HG02852 (cell line): Measurements from ENCODE around the gene CDKAL1.
"Not testable (repeated sequence)": the region's sequence is repeated elsewhere in the genome, so short reads cannot be mapped to it uniquely, and the experiment has no call there.

Source experiments
- ATAC-seq: cut with Tn5 transposase; IDR thresholded peaks from one replicate; pipeline ENCODE4 v1.9.1; 2021; ENCODE audit warnings: mild to moderate bottlenecking, moderate library complexity; ENCODE audit not compliant: unreplicated experiment

CDKAL1 gene

DNA sequence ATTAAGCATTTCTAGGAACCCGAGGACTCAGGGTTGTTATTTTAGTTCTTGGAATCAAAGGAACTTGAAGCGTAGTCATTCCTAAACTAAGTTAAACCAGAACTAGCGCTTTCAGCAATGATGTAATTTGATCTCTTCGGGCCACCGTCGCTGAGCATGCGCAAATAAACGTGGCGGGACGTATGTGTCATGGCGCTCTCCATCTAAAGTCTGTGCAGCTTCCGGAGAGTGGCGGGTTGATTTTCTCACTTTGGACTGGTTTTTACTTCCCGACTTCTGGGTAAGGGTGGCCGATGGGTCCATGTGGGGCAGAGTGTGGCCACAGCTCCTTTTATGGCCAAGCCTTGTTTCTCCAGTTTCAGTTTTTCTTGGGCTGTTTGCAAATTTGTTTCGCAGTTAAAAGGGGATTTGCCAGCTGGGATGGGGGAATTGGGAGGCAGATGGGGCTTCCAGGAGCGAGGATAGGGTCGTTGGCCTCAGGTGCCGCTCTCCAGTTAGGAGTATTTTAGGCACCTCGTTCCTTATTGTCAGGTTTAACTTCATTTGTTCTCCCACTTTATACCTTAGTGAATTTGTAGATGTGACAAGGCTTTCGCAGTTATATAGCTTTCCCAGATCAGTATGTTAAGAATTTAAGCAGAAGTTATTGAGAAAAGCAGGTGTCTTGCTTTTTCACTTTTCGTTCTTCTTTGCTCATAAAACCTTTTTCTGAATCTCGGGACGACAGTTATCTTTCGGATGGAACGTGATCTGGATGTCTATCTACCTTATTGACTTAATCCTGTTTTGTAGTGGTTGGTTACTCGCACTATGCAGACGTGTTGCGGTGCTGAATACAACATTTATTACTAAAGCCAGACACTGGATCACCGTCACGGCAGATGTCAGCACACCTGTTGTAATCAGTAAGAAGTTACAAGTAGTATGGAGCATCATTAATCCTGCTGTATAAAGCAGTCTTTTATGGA is at the start of gene CDKAL1:
CDKAL1 (plus strand) TSS at position 163 of the 968 bp plus-strand sequence. CDS start 11,894 bp downstream, outside the sequence.
- ATAC-seq = peak; percentile 79

DNA sequence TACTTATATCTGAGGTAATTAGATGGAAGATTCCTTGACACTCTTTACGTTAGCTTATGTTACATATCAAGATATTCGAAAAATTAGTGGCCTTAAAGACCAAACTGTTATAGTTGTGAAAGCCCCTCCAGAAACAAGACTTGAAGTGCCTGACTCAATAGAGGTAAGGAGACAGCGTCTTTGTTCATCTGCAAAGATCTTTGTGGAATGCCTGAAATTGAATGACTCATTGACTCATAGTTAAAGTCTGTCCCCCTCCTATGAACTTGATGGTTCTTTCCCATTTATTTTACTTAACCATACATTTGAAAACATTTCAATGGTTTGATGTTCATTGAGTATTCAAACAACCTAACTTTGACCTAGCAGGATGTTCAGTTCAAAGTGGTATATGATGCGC is 47.6 kb upstream of the CDKAL1 start:
- no peak for ATAC-seq

DNA sequence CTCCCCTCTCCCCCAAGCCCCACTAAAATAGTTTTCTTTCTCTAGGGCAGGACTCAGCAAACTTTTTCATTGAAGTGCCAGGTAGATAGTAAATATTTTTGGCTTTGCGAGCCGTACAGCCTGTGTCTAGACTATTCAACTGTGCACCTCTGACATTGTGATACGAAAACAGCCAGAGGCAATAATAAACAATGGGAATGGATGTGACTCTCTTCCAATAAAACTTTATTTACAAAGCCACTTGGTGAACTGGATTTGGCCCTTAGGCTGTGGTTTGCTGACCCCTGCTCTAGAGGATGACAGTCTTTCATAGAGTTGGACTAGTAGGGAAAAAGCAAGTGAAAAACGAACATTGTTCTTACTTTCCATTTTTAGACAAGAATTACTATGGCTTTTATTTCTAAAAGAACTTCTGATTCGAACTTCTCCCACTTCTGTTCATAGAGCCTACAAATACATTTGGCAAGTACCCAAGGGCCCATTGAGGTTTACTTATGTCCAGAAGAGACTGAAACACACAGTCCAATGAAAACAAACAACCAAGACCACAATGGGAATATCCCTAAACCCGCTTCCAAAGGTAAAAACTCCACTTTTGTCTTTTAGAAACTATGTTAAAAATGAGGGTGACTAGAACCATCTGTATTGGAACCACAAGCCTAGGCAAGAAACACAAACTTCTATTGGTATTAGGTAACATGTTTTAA is 46.4 kb upstream of the CDKAL1 start:
- ATAC-seq = no peak

DNA sequence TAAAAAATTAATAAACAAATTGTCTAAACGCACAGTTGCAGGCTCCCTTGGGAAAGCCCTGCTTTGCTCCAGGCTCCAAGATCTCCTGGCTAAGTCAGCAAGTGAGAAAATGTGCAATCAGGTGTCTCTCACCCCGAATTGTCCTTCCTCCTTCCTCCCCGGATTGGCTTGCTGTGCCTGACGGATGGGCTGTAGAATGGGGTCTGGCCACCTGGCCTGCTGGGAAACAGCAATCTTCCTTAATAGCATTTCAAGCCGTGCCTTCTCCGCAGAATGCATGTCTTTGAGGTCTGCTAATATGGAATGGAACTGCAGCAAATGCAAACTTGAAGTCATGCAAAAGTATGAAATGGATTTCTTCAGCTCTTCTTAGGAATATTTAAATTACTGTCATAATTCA is 43.7 kb upstream of the CDKAL1 start:
- no peak for ATAC-seq

DNA sequence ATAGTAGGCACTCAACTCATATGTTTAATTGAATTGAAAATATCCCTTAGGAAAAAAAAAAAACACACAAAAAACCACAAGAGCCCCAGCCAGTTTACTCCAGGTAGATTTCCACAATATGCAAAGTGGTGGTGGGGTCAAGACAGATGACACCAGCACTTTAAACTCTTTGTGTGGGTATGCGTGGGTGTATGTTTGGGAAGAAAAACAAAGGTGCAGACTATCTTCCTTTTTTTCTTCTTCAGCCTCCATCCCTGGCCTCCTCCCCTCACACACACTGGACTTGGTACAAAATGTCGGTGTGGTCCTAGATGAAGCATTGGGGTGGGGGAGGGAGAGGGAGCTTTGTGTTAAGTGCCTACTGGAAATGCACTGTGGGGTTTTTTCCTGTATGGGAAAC is 42.2 kb upstream of the CDKAL1 start:
- ATAC-seq = no peak

DNA sequence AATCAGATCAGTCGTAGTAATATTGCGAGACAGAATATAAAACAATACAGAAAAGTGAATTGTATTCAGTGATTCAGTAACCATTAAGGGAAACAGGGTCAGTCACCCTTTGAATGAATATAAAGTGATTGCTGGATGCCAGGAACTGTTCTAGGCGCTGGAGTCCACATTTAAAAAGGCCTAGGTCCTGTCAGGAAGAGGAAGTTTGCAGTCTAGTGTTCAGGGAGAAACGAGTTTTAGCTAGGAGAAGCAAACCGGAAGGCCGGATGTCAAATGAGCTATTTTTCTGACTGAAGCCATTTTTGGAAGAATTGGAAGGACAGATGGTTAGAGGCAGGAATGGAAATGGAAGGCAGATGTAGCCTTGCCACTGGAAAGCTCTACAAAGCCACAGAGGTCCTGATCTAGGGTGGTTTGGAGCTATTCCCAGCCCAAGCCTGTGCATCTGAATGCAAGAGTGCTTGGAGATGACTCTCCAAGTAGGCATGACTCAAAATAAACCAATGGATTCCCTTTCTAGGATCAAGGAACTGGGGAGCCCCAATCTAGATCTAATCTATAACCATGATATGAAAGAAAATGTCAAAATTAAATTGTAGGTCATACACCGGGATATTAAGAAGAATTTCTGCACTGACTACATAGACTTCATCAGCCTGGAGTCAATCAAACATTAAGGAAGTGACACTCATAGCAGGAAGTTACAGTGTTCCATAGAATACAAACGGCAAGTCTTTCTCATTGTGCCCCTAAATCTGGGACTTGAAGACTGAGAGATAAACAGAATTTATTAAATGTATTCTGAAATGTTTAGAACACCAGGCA is 36.8 kb upstream of the CDKAL1 start:
- ATAC-seq = no peak

DNA sequence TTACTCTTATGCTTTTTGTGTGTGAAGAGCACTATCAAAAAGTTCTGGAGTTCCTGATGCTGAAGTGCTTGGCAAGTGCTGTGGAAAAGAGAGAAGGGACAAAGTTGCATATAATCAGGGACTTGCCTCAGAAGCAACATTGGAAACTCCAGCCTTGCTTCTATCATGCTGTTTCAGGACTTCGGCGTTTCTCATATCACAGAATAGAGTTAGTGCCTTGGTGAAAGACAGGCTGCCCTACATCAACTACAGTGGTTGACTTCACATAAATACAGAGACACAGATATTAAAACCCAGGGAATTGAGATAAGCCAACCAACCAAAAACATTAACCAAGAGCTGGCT is 36.2 kb upstream of the CDKAL1 start:
- no peak for ATAC-seq

DNA sequence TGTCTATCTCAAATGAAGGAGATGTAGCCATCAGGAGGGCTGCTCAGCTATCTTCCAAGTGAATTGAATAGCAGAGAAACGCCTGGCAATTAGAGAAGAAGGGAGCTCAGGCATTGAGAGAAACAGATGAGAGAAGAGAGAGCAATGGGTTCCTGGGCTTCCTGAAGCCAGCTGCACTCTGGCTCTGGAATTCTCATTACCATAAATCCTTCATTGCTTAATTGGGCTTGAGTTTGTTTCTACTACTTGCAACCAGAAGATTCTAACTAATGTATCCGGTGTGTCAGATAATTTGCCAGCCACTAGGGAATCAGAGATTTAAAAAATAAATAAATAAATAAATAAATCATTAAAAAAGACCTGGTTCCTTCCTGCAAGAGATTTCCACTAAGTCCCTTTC is 25.0 kb upstream of the CDKAL1 start:
- no peak for ATAC-seq

DNA sequence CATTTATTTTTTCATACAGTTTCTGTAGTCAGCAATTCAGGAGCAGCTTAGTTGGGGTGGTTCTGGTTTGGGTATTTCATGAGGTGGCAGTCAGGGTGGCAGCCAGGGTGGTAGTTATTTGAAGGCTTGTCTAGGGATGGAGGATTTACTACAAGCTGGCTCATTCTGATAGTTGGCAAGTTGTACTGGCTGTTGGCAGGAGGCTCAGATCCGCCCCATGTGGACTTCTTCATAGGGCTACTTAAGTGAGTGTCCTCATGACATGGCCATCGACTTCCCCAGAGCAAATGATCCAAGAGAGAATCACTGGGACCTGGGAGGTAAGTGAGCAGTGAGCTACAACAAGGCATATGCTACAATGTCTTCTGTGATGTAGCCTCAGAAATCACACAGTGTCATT is 22.4 kb upstream of the CDKAL1 start:
- ATAC-seq = no peak

DNA sequence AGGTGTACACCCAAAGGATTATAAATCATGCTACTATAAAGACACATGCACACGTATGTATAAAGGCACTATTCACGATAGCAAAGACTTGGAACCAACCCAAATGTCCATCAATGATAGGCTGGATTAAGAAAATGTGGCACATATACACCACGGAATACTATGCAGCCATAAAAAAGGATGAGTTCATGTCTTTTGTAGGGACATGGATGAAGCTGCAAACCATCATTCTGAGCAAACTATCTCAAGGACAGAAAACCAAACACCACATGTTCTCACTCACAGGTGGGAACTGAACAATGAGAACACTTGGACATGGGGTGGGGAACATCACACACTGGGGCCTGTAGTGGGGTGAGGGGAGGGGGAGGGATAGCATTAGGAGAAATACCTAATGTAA is 9.0 kb upstream of the CDKAL1 start:
- ATAC-seq = not testable (repeated sequence)

DNA sequence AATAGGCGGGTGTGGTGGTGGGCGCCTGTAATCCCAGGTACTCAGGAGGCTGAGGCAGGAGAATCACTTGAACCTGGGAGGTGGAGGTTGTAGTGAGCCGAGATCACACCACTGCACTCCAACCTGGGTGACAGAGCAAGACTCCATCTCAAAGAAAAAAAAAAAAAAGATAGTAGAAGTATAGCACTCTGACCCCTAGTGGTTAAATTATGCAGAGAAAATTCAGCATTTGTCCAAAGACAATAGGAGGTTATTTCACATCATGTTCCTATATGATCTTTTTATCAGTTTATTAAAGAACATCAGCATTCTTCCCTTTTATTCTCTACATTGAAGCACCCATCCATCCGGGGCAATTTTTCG is 5.2 kb upstream of the CDKAL1 start:
- ATAC-seq = peak; percentile 66

DNA sequence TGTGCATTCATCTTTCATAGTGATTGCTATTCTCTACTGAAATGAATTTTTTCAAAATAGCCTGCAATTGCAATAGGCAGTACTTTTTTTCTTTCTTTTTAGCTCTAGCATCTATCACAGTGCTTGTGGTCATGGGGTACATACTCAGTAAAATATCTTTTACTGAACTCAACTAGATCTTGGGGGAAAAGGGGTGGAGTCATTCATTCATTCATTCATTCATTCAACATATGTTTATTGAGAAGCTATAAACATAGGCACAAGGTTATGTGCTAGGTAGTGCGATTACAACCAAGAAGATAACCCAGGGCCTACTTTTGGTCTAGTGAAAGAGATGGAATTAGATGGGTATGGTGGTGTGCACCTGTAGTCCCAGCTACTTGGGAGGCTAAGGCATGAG is 1.4 kb upstream of the CDKAL1 start:
- ATAC-seq = no peak

DNA sequence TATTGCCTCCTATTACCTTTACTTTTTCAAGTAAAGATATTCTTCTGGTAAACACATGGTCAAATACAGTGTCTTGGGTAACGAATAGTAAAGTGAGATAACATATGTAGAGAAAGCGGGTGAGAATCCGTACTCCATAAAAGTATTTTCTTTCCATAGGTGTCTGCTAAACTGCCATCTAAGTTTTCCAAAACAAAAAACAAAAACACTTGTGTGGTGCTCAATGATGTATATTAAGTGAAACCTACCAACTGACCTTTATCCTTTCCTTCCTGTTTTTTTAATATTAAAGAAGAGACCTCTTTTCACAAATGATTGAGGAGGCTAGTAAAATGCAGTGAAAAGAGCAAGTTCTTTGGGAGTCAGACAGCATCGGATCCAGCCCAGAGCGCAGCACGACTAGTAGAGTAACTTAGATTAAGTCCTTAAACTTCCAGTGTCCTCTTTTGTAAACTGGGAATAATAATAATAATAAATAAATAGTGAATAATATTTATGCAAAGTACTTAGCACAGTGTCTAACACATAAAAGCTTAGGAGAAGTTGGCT is 437 bp upstream of the CDKAL1 start:
- peak; percentile 11 for ATAC-seq

DNA sequence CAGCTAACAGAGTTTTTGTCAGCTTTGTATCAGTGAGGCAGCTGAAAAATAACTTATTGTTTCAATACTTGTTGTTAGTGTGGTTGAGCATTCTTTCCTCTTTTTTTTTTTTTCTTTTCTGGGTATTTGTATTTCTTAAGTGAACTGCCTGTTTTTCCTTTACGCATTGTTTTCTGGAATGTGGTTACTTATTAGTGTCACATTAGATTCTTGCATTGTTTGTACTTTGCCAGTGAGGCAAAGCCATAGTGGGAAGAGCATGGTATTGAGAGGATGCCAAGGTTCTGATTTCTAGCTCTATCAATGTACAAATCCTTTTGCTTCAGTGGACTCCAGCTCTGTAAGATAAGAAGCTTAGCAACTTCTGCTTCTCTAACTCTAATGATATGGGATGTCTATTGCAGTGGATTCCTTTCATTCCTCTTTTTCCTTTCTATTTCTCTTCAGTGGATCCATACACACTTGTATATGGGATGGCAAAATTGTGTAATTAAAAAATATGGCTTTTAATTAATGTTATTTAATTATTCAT is 3.9 kb downstream of the CDKAL1 start:
- ATAC-seq = no peak

DNA sequence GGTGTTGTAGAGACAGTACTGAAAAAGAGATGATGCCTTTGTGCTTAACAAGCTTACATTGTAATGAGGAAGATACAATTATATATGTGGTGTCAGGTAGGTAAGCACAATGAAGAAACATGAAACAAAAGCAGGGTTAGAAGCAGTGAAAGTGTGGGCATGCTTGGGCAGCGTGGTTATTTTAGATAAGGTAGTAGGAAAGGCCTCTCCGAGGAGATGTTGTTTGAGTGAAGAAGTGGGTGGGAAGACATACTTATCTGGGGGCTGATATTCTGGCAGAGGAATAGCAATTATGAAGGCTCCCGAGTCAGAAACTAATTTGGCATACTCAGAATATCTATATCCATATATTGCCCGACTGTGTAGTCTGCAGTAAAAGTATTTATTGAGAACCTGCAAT is 4.7 kb downstream of the CDKAL1 start:
- no peak for ATAC-seq

DNA sequence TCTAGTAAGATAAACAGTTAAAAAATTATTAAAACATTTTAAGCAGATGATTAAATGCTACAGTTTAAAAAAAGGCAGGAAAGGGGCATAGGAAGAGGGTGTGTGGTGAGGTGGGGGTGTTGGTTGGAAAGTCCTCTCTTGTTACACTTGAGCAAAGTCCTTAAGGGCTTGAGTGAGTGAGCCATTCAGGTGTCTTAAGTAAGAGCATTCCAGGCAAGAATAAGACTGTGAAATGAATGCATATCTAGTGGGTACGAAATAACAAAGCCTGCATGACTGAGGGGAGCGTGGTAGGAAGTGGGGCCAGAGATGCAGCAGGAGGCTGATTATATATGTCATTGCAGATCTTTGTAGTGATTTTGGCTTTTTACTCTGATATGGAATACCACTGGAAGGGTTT is 5.1 kb downstream of the CDKAL1 start:
- ATAC-seq = no peak

DNA sequence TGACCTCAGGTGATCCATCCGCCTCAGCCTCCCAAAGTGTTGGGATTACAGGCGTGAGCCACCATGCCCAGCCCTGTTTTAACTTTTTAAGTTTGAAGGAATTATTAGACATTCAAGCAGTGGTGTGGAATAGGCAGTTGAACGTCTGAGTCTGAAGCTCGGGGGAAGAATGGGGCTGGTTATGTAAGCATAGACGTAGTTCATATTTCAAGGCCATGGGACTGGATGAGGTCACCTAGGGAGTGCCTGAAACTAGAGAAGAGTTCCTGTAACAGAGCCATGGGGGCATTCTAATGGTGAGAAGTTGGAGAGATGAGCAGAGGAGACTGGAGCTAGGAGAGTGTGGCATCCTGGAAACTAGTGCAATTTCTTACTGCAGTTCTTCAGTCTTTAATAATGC is 6.4 kb downstream of the CDKAL1 start:
- no peak for ATAC-seq

DNA sequence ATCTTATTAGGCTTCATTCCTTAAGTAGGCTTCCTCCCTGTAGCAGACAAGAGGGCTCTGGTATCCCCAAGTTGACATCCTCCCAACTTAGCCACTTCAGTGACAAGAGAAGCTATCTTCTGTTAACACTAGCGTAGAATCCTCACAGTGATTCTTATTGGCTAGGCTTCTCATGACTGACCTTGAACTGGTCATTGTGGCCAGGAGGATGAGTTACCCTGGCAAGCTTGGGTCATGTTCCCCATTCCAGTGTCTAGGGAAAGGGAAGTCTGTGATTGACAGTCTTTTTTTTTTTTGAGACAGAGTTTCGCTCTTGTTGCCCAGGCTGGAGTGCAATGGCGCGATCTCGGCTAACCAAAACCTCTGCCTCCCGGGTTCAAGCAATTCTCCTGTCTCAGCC is 7.1 kb downstream of the CDKAL1 start:
- ATAC-seq = no peak

DNA sequence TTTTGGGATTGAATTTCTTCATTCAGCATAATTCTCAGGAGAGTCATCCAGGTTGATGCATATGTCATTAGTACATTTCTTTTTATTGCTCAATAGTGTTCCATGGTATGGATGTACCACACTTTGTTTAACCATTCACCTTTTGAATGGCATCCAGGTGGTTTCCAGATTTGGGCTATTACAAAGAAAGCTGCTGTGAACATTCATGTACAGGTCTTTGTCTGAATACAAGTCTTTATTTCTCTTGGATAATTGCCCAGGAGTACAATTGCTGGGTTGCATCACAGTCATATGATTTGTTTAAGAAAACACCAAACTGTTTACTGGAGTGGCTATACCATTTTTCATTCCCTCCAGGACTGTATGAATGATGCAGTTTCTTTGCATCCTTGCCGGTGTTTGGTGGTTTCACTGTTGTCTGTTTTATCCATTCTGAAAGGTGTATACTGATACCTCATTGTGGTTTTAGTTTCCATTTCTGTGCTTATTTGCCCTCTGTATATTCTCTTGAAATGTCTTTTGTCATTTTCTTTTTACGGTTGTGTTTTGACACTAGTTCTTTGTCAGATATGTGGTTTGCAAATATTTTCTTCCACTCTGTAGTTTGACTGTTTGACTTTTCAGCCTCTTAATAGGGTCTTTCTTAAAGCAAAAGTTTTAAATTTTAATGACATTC is 8.8 kb downstream of the CDKAL1 start:
- ATAC-seq = peak; percentile 99

DNA sequence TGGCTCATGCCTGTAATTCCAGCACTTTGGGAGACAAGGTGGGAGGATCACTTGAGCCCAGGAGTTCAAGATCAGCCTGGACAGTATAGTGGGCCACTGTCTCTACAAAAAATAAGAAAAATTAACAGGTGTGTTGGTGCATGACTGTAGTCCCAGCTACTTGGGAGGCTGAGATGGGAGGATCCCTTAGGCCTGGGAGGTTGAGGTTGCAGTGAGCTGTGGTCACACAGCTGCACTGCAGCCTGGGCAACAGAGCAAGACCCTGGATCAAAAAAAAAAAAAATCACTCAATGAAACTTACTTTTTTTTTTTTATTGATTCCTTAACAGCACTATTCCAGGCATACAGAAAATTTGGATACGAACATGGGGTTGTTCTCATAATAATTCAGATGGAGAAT is 14.0 kb downstream of the CDKAL1 start:
- ATAC-seq = no peak
